Measurements from ENCODE around the gene IKZF2. TPM values are rescaled to one million over a fixed set of nuclear protein-coding genes. Genes with fewer than 3 reads are reported as not detected.

Gene IKZF2
- total RNA-seq, 1 experiment from 2014 or later: 8.8 TPM

DNA sequence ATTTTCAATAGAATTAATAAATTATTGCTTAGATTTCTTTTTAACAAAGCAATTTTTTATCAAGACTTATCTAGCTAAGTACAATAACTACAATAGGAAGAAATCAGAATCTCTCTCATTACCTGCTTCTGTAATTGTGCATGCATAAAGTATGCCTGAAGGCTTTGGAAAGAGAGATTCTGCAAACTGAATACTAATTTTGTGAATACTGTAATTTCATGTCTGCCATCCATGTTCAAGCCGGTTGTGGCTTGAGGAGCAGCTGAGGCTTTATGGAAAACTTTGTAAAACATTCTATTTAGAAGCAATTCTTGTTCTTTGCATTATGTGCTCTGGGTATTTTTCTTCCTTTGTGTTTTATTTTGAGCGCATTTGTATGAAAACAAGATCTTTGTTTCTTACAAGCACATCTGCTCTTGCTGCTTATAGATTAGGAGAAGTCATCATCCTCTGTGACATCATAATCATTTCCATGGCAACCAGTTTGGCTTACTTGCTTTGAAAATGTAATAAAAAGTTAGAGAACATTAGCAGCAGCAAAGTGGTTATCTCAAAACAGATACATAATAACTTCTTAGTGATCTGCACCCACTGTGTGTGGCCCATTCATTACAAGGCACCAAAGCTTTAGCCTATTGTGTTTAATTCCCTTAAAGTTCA, 16.0 kb upstream of the IKZF2 start:
- intact Hi-C loops (cut with micrococcal nuclease): no loop called here

DNA sequence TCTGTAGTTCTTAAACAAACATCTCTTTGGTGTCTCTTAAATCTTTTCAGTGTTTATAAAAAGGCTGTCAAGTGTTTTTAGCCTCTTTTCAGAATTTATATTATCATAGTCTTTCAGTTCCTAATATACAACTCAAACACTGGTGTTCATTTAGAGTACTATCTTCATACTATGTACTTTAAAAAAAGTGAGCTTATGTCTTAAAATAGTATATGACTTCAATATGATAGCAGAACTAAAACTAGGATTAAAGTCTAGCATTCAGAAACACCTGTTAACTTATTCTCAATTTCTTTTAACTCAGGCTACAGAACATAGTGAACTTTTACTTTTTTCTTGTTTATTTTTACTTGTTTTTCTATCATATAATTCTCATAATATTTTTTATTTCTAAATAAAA, 14.7 kb upstream of the IKZF2 start:
- TF ChIP-seq, protein P1, sequence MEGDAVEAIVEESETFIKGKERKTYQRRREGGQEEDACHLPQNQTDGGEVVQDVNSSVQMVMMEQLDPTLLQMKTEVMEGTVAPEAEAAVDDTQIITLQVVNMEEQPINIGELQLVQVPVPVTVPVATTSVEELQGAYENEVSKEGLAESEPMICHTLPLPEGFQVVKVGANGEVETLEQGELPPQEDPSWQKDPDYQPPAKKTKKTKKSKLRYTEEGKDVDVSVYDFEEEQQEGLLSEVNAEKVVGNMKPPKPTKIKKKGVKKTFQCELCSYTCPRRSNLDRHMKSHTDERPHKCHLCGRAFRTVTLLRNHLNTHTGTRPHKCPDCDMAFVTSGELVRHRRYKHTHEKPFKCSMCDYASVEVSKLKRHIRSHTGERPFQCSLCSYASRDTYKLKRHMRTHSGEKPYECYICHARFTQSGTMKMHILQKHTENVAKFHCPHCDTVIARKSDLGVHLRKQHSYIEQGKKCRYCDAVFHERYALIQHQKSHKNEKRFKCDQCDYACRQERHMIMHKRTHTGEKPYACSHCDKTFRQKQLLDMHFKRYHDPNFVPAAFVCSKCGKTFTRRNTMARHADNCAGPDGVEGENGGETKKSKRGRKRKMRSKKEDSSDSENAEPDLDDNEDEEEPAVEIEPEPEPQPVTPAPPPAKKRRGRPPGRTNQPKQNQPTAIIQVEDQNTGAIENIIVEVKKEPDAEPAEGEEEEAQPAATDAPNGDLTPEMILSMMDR (IDR thresholded peaks at IDR 0.05; ENCODE audit: unreplicated experiment): no peak
- no peak overlapping the region for H3K27ac Mint-ChIP-seq (ENCODE audit: low read depth, unreplicated experiment)
- H3K27me3 Mint-ChIP-seq (ENCODE audit: insufficient read depth, unreplicated experiment): no peaks in the 10 kb centered on the region
- no peaks in the 10 kb centered on the region for H3K9me3 Mint-ChIP-seq (ENCODE audit: unreplicated experiment)
- no TSS peak for BruUV-seq (replicated peaks)
- DNase-seq (ENCODE audit: unreplicated experiment): no peak
- H3K4me3 Mint-ChIP-seq (ENCODE audit: unreplicated experiment): no peak overlapping the region
- peaks cover 14% of the 10 kb centered on the region for H3K4me1 Mint-ChIP-seq (ENCODE audit: insufficient read depth, unreplicated experiment)
- ChIA-PET CTCF (no interaction called here), POLR2A (no interaction called here)
- intact Hi-C loops (cut with micrococcal nuclease): no loop called here
- no peaks in the 10 kb centered on the region for H3K36me3 Mint-ChIP-seq (ENCODE audit: insufficient read depth, unreplicated experiment)

More for the DNA sequence above, 16.0 kb upstream of the IKZF2 start:
- Mint-ChIP-seq H3K36me3 (ENCODE audit: insufficient read depth, unreplicated experiment) (no peaks in the 10 kb centered on the region), H3K27me3 (ENCODE audit: insufficient read depth, unreplicated experiment) (no peaks in the 10 kb centered on the region), H3K27ac (ENCODE audit: low read depth, unreplicated experiment) (no peak overlapping the region), H3K4me3 (ENCODE audit: unreplicated experiment) (no peak overlapping the region), H3K9me3 (ENCODE audit: unreplicated experiment) (no peaks in the 10 kb centered on the region), H3K4me1 (ENCODE audit: insufficient read depth, unreplicated experiment) (peaks cover 5% of the 10 kb centered on the region)
- no peak for DNase-seq (ENCODE audit: unreplicated experiment)
- TF ChIP-seq, protein P1 (IDR thresholded peaks at IDR 0.05; ENCODE audit: unreplicated experiment): no peak
- ChIA-PET POLR2A (interaction anchor here (0.6 kb wide), 1 partner anchor 732 kb away, joined by 3 read pairs; no protein-coding TSS in a partner anchor), CTCF (interaction anchor here (0.7 kb wide), 1 partner anchor 494 kb away, joined by 3 read pairs; no protein-coding TSS in a partner anchor)
- no TSS peak for BruUV-seq (replicated peaks)

DNA sequence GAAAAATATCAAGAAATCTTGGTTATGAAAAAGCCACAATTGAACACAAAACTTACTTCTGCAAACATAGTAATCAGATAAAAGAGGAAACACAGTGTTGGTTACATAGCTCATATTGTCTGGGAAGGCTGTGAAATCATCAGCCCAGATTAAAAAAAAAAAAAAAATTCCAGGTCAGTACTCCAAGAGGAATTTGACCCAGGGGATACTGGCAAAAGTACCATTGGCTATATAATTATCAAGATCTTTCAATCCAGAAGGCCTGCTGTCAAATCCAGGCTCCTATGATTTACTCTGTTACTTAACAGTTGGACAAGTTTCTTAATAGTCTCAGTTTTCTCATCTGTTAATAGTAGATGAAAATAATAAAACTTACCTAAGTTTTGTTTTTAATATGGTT, 12.9 kb upstream of the IKZF2 start:
- H3K9me3 Mint-ChIP-seq (ENCODE audit: unreplicated experiment): no peaks in the 10 kb centered on the region
- ChIA-PET POLR2A (interaction anchor here (0.7 kb wide), 1 partner anchor 8 kb away, joined by 3 read pairs; no protein-coding TSS in a partner anchor), CTCF (interaction anchor here (3.8 kb wide), 1 partner anchor 11 kb away, joined by 17 read pairs; the partner anchor contains the start of gene IKZF2)
- no peaks in the 10 kb centered on the region for H3K36me3 Mint-ChIP-seq (ENCODE audit: insufficient read depth, unreplicated experiment)
- H3K4me1 Mint-ChIP-seq (ENCODE audit: insufficient read depth, unreplicated experiment): peaks cover 14% of the 10 kb centered on the region
- no peak for DNase-seq (ENCODE audit: unreplicated experiment)
- TF ChIP-seq, protein P1 (IDR thresholded peaks at IDR 0.05; ENCODE audit: unreplicated experiment): no peak
- no TSS peak for BruUV-seq (replicated peaks)
- H3K4me3 Mint-ChIP-seq (ENCODE audit: unreplicated experiment): no peak overlapping the region
- no peaks in the 10 kb centered on the region for H3K27me3 Mint-ChIP-seq (ENCODE audit: insufficient read depth, unreplicated experiment)
- intact Hi-C loops (cut with micrococcal nuclease): no loop called here
- H3K27ac Mint-ChIP-seq (ENCODE audit: low read depth, unreplicated experiment): no peak overlapping the region

DNA sequence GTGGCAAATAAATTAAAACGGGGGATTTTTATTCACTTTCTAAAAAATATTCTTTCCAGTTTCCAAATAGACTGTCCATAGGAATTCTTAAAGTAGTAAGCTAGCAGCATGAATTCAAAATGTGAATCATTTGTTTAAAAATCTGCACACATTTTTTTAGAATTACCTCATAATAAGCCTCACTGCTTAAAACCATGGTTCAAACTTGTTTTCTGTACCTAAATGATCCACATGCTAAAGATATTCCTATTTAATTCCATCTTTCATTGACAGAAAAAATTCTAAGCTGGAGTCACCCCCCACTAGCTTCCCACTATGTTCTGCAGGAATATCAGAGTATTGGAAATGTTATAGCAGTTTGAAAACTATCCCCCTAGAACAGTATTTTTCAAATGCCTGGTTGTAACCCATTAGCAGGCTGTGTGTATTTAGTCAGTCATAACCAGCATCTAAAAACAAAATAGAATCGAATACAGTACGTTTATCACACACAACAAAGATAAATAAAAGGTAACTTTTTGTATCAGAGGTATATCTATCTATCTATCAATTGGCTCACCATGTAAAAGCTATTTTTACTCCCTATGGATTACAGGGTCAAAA, 11.2 kb upstream of the IKZF2 start:
- Mint-ChIP-seq H3K27me3 (ENCODE audit: insufficient read depth, unreplicated experiment) (no peaks in the 10 kb centered on the region), H3K4me3 (ENCODE audit: unreplicated experiment) (no peak overlapping the region), H3K36me3 (ENCODE audit: insufficient read depth, unreplicated experiment) (no peaks in the 10 kb centered on the region), H3K9me3 (ENCODE audit: unreplicated experiment) (no peaks in the 10 kb centered on the region), H3K4me1 (ENCODE audit: insufficient read depth, unreplicated experiment) (peaks cover 14% of the 10 kb centered on the region), H3K27ac (ENCODE audit: low read depth, unreplicated experiment) (no peak overlapping the region)
- TF ChIP-seq, protein P1 (IDR thresholded peaks at IDR 0.05; ENCODE audit: unreplicated experiment): no peak
- POLR2A ChIA-PET: interaction anchor here (0.6 to 1.2 kb wide), 3 partner anchors 10 to 296 kb away, joined by 3 to 5 read pairs (median 3); no protein-coding TSS in a partner anchor
- no TSS peak for BruUV-seq (replicated peaks)
- intact Hi-C loops (cut with micrococcal nuclease): no loop called here
- no peak for DNase-seq (ENCODE audit: unreplicated experiment)
- CTCF ChIA-PET: interaction anchor here (0.6 to 3.8 kb wide), 4 partner anchors 10 to 382 kb away, joined by 3 to 17 read pairs (median 4); partner anchors contain the start of gene IKZF2
